Pancreas (tissue), 10 donors: ENCODE results near the gene PNPLA3. TPM values are rescaled to one million over a fixed set of nuclear protein-coding genes. Genes with fewer than 3 reads are reported as not detected.

Source experiments
- ATAC-seq, 4 donors: fragments of 200-7000 bp; cut with Tn5 transposase; one replicate each; pipeline versions ENCODE4 v1.8.0 to v1.9.1; 2020; ENCODE audit warnings: mild to moderate bottlenecking in 4 of 4, moderate library complexity in 4 of 4
- DNase-seq, 6 donors: peaks; one replicate each; pipeline ENCODE4 v3.0.0-alpha.2; 2020
- FAIRE-seq: peaks from 2 replicates; lab custom pipeline; 2012; peaks lifted over from hg19 to GRCh38; lab: Jason Lieb, UNC
- H3K27ac ChIP-seq, 4 donors: fragments of 200-600 bp; sonication (generic); 1 replicate in 3 of 4; 2 replicates in 1 of 4; pipeline versions ENCODE4 v1.5.0 to v1.8.0; 2020
- H3K27me3 ChIP-seq, 4 donors: fragments of 200-600 bp; one replicate each; pipeline ENCODE4 v1.8.0; 2021
- H3K36me3 ChIP-seq, 3 donors: fragments of 200-600 bp; sonication (generic) in 1 of 3; one replicate each; pipeline versions ENCODE4 v1.5.0 to v1.8.0; 2020 to 2021
- H3K4me1 ChIP-seq, 3 donors: fragments of 200-600 bp; one replicate each; pipeline ENCODE4 v1.8.0; 2021
- H3K4me3 ChIP-seq, 4 donors: fragments of 200-600 bp; sonication (generic) in 2 of 4; one replicate each; pipeline versions ENCODE4 v1.5.0 to v1.8.0; 2020 to 2021
- H3K9me3 ChIP-seq, 4 donors: fragments of 200-600 bp; one replicate each; pipeline ENCODE4 v1.8.0; 2021
- WGBS, 2 donors: extraction: QIAGEN DNeasy Blood & Tissue Kit; methylation state at CpG; one replicate each; pipeline ENCODE4 v1.1.7; 2013; 5-methylcytosine and 5-hydroxymethylcytosine counted together
- intact Hi-C, 3 donors: fragments of 100-400 bp; cut with DNase I; formaldehyde crosslinking; loops; one replicate each; pipeline versions ENCODE4 v1.11.1 to v1.14.2; 2022
- polyA plus RNA-seq, 2 donors: library from polyadenylated mRNA; stranded (reverse); fragments of 200-250 nt; gene quantifications; one replicate each; pipeline ENCODE4 v1.2.3, GENCODE V29; 2013
- total RNA-seq, 6 donors: library from RNA; stranded (reverse); fragmentation: NEBNext Ultra II Directional in 4 of 6; extraction: Animal tissue kit (Norgen Biotek cat#: 25700) in 4 of 6; gene quantifications; one replicate each; pipeline versions ENCODE4 v1.2.1 to v1.2.4, GENCODE V29; 2021 to 2023
- TF ChIP-seq, protein P1 (sequence below), 4 donors: fragments of 200-600 bp; sonication (generic) in 3 of 4; IDR thresholded peaks; one replicate each; pipeline versions ENCODE4 v1.5.0 to v1.8.0; 2021; ENCODE audit warnings: antibody characterized with exemption in 4 of 4
- donor health status: healthy with polysubstance abuse.
- donor health status: DM: no; HTN: no; CAD: no; lungs with moderate emphysema.
- donor health status: DM: no; HTN: no; CAD: no.
- donor health status: control.
- donor health status: control.
- donor health status: Bipolar disorder and iron deficiency.
- donor health status: DM: yes; HTN: yes; CAD: no.
- donor health status: DM: no; HTN: no; CAD: no.
- donor health status: DM: no; HTN: no; CAD: no.
- donor health status: DM: yes; HTN: yes; CAD: no.

Gene PNPLA3
- total and polyA plus RNA-seq, 8 donors: 0.07 to 0.70 (median 0.18) TPM; not detected in 2

DNA sequence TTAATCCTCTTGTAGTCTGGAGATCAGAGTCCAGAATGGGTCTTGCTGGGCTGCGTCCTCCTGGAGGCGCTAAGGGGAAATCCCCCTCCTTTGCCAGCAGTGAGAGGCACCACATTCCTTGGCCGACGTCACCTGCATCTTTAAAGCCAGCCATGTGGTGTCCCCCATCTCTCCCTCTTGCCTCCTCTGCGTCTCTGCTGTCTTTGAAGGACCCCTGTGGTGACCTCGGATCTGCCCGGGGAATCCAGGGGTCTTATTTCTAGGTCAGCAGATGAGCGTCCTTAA lies 73.3 kb downstream of the PNPLA3 start:
- H3K4me3 ChIP-seq: no peak overlapping the region
- TF ChIP-seq, protein P1, sequence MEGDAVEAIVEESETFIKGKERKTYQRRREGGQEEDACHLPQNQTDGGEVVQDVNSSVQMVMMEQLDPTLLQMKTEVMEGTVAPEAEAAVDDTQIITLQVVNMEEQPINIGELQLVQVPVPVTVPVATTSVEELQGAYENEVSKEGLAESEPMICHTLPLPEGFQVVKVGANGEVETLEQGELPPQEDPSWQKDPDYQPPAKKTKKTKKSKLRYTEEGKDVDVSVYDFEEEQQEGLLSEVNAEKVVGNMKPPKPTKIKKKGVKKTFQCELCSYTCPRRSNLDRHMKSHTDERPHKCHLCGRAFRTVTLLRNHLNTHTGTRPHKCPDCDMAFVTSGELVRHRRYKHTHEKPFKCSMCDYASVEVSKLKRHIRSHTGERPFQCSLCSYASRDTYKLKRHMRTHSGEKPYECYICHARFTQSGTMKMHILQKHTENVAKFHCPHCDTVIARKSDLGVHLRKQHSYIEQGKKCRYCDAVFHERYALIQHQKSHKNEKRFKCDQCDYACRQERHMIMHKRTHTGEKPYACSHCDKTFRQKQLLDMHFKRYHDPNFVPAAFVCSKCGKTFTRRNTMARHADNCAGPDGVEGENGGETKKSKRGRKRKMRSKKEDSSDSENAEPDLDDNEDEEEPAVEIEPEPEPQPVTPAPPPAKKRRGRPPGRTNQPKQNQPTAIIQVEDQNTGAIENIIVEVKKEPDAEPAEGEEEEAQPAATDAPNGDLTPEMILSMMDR (IDR thresholded peaks at IDR 0.05): no peak
- intact Hi-C loops: loop anchor here in 1 of 3 donors (10.0 kb wide), 1 partner anchor 628 kb away; no protein-coding TSS in a partner anchor
- H3K27me3 ChIP-seq: no peaks in the 10 kb centered on the region
- no peaks in the 10 kb centered on the region for H3K9me3 ChIP-seq
- peaks cover 4 to 43% (median 6%) of the 10 kb centered on the region in 3 donors for H3K36me3 ChIP-seq
- no peaks in the 10 kb centered on the region for H3K4me1 ChIP-seq
- FAIRE-seq (no peak), ATAC-seq (no peak), DNase-seq (no peak)
- 88 to 91% methylated on average over 8 of the region's 8 CpGs for WGBS, 2 donors
- H3K27ac ChIP-seq: no peak overlapping the region

Other genes with a start within 250 kb of the PNPLA3 start
- gene EFCAB6, start 111.5 kb upstream of the PNPLA3 start, total RNA-seq: 1 to 10 TPM; 1.6 to 3.4 (median 2.2) TPM
- gene EFCAB6, start 111.5 kb upstream of the PNPLA3 start, polyA plus RNA-seq: 1 to 10 TPM; 1.7 to 3.2 TPM
- under 1 TPM in 5 of 6 donors, not detected in 1; 0.09 to 0.47 (median 0.25) TPM for gene SULT4A1, start 61.3 kb upstream of the PNPLA3 start, total RNA-seq
- 1 to 10 TPM; 1.1 to 5.4 TPM for gene SULT4A1, start 61.3 kb upstream of the PNPLA3 start, polyA plus RNA-seq
- not detected for gene PNPLA5, start 31.8 kb upstream of the PNPLA3 start, total RNA-seq
- gene PNPLA5, start 31.8 kb upstream of the PNPLA3 start, polyA plus RNA-seq: not detected
- 10 to 100 TPM; 15.1 to 24.4 (median 19.3) TPM for gene SAMM50, start 31.6 kb downstream of the PNPLA3 start, total RNA-seq
- 10 to 100 TPM in 1 of 2 donors, 1 to 10 TPM in 1; 9.1 to 15.9 TPM for gene SAMM50, start 31.6 kb downstream of the PNPLA3 start, polyA plus RNA-seq
- gene PARVB, start 100.5 kb downstream of the PNPLA3 start, total RNA-seq: 10 to 100 TPM in 4 of 6 donors, 1 to 10 TPM in 2; 3.8 to 14.3 (median 10.4) TPM
- 10 to 100 TPM in 1 of 2 donors, 1 to 10 TPM in 1; 9.2 to 27.3 TPM for gene PARVB, start 100.5 kb downstream of the PNPLA3 start, polyA plus RNA-seq